G401.6 (cell line): Measurements from ENCODE around the gene CHN2.
"Not testable (repeated sequence)": the region's sequence is repeated elsewhere in the genome, so short reads cannot be mapped to it uniquely, and the experiment has no call there.

Experiments
- FAIRE-seq: peaks from 2 replicates; lab custom pipeline; 2012; peaks lifted over from hg19 to GRCh38; lab: Jason Lieb, UNC

CHN2 gene

GRCh38 chr7:29190349-29191045 is 4.1 kb upstream of the CHN2 start:
- no peak for FAIRE-seq

GRCh38 chr7:29192323-29192722 is 2.3 kb upstream of the CHN2 start:
- FAIRE-seq, result no peak

DNA sequence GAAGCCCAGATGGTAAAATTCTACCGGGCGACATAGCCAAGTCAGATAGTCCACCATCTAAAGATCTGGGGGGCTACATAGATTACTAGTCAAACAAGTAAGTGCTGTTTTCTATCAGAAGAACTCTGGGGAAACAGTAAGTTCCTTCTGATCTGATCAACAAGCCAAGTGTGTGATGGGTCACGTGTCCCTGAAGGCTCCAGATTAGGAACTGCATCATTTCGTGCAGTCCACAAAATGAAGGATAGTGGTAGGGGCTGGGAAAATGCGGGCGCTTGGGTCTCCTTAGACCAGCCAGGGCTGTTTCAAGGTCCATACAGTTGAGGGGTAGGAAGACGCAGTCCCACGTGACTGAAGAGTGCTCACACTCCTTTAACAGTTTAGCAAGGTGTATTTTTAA is 1.8 kb upstream of the CHN2 start:
- no peak for FAIRE-seq

GRCh38 chr7:29193316-29194205 is 1.0 kb upstream of the CHN2 start:
- FAIRE-seq, result no peak

DNA sequence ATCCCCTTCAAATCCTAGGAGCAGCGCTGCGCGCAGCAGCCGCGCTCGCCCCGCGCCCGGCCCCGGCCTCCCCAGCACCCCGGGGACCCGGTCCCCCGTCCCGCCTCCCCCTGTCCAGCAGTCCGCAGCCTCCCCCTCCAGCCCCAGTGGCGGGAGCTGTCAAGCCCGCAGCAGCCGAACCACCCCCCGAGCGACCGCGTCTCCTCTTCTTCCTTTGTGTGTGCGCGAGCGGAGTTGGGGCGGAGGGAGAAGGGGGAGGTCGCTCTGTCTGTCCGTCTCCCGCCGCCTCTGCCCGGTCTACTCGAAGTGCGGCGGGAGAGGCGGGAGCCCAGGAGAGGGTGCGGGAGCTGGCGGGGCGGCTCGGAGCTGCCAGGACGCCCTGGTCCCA is 375 bp upstream of the CHN2 start:
- FAIRE-seq, result no peak

DNA sequence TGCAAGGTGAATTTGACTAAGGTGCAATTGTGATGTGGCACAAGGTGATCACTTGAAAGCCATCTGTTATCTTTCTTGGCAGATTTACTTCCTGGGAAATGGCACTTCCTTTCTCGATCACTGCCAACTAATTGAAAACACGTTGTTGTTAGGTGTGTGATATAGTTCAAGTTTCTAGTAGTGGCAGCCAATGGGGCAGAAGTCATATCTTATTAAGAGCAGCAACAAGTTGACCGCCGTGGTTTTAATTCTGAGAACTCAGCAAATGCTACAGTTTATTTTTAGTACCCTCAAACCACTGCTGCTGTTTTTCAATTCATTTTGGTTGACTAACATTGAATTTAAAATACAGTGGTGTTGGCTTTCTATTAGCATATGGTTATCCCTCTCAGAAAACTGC is 1.6 kb downstream of the CHN2 start:
- FAIRE-seq, result no peak

DNA sequence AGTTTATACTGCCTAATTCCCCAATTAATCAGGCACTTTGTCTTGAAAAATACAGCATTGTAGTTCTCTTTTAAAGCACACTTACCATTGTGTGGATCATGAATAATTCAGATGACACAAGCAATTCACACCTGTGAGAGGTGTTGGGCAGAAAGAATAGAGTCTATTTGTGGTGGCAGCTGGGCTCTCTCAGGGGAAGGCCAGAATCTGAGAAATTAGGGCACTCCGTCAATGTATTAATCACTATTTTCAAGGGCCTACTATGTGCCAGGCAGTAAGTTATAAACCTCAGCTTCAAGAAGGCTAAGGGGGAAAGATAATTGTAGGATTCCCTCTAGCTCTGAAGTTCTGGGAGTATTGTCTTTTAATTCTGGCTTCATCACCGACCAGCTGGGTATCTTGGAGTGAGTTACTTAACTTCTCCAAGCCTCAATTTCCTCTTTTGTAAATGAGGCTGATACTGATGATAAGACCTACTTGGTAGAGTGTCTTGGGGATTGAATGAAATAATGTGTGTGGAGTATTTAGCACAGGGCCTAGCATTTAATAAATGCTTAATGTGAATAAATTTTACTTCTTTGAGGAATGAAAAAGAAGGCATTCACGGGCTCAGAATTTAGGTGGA is 2.5 kb downstream of the CHN2 start:
- no peak for FAIRE-seq

- no peak for FAIRE-seq
These were observed 3.3 kb downstream of the CHN2 start for GRCh38 chr7:29197916-29198315.

DNA sequence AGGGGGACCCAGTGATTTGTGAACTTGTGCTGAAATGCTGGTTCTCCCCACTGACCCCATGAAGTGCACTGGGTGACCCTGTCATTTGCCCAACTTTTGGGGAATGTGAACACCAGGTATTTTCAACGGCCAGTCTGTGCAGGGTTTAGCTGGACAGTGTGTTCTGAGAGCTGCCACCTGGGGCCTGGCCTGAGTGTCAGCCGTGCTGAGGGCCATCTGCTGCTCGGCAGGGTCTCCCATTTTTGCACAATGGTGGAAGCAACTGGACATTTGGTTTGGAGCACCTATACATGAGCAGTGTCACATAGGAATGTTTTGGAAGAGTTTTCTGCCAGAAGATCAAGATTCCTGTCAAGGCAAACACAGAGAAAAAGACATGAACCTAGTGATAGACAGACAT is 5.2 kb downstream of the CHN2 start:
- no peak for FAIRE-seq

DNA sequence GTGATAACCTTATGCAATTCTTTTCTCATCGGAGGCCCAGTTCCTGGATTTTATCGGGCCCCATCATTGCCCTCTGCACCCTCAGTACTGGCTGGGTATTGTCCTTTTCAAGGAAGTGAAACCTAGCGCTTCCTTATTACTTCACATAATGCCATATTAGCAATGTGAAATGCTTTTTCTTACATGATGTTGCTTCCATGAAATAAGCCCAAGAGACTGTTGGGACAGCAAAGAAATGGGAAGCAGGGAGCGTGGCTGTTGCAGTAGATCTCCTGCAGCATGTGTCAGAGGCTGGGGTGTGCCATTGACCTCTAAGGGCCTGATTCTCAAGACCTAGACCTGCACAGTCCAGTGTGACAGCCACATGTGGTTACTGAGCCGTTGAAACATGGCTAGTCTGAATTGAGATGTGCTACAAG is 8.1 kb downstream of the CHN2 start:
- FAIRE-seq, result no peak

GRCh38 chr7:29204491-29205272 is 10.1 kb downstream of the CHN2 start:
- FAIRE-seq, result no peak

GRCh38 chr7:29207162-29207801 is 12.7 kb downstream of the CHN2 start:
- no peak for FAIRE-seq

- FAIRE-seq, result no peak
These were observed 14.1 kb downstream of the CHN2 start for GRCh38 chr7:29208410-29209250.

GRCh38 chr7:29209745-29210144 is 15.2 kb downstream of the CHN2 start:
- FAIRE-seq, result no peak

DNA sequence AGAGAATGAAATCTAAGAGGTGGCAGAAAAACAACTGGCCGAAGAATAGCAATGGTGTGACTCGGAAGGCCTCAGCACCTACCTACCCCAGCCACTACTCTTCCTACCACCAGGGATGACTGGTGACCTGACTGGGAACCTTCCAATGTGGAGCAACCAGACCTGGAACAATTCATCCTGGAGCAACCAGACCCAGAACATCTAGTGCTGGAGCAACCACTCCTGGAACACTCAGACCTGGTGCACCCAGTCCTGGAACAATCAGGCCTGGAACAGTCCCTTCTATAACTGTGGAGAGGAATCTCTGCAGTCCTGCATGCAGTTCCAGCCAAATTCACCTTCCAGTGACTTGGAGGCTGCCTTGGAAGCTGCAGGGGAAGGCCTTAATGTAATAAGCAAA is 18.2 kb downstream of the CHN2 start:
- not testable (repeated sequence) for FAIRE-seq

GRCh38 chr7:29214056-29214455 is 19.5 kb downstream of the CHN2 start:
- FAIRE-seq, result no peak

DNA sequence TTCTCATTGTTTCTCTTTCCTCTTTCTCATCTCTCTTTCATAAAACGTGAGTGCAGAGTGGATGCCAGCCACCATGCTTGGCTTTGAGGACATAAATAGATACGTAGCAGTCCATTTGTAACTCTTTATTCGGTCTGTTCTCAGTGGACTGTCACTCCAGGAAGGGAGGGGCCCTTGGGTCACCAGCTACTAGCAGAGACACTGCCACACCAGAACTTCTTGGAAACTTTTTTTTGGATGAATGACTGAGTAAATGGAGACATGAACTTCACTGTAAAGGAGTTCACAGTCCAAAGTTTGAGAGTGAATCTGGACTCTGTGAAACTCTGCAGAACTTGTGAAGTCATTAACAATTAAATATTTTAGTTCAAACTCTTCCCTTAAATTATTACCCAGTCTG is 20.2 kb downstream of the CHN2 start:
- FAIRE-seq, result no peak

GRCh38 chr7:29216128-29216527 is 21.6 kb downstream of the CHN2 start:
- no peak for FAIRE-seq

GRCh38 chr7:29217113-29217512 is 22.5 kb downstream of the CHN2 start:
- no peak for FAIRE-seq

DNA sequence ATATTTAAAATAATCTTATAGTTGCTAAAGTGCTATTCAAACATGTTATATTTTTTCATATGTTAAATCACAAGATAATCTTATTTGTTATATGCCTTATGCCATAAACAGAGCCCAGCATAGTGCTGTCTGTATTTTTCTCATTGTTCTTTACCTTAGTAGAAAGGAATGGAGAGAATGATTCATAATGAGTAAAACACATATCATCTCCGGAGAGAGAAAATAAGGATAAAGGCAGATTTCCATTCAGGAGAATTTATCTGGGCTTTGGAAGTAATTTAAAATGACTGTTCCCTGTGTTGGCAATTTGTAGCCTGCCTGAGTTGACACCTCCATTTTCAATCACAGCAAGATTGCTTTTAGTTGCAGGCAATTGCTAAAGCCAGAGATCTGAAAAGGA is 30.2 kb downstream of the CHN2 start:
- no peak for FAIRE-seq
